Activated CD8-positive, alpha-beta memory T cell treated with anti-CD3 and anti-CD28 coated beads for 24 hours (primary cell): ENCODE data around the gene PHF13.

Experiments used
- DNase-seq: peaks from one replicate; pipeline ENCODE4 v3.0.0-alpha.2; 2020

PHF13 gene

GRCh38 chr1:6667139-6667538 is 53.6 kb downstream of the PHF13 start:
- DNase-seq: no peak

GRCh38 chr1:6668503-6668902 is 55.0 kb downstream of the PHF13 start:
- DNase-seq: no peak

GRCh38 chr1:6672558-6672957 is 59.0 kb downstream of the PHF13 start:
- no peak for DNase-seq
